HepG2 (cell line): ENCODE results near the gene NKX6-2. TPM values are rescaled to one million over a fixed set of nuclear protein-coding genes. Genes with fewer than 3 reads are reported as not detected.

ENCODE experiments used
- ATAC-seq: fragments of 200-7000 bp; cut with Tn5 transposase; 3 replicates; pipeline ENCODE4 v1.9.1; 2020; ENCODE audit warnings: mild to moderate bottlenecking, moderate library complexity
- BruUV-seq: library from RNA; stranded (reverse); fragments of 400-500 nt; replicated peaks from 2 replicates; lab custom pipeline; 2021; lab: Mats Ljungman, UMichigan
- CTCF ChIA-PET: fragments of 300-600 bp; formaldehyde crosslinking; extraction: SDS; loops from one replicate; lab custom pipeline; 2021; ENCODE audit warnings: low total read pairs, inconsistent platforms, low intra/inter-chr PET ratio; lab: Yijun Ruan, JAX
- POLR2A ChIA-PET: fragments of 350-600 bp; sonication (Branson Sonifier 250); formaldehyde crosslinking; loops from one replicate; lab custom pipeline; 2020; ENCODE audit warnings: antibody characterized with exemption, inconsistent platforms; lab: Yijun Ruan, JAX
- DNase-seq: peaks from one replicate; pipeline ENCODE4 v3.0.0-alpha.2; 2015; ENCODE audit warnings: low spot score
- FAIRE-seq: peaks from 3 replicates; lab custom pipeline; 2011; peaks lifted over from hg19 to GRCh38; lab: Jason Lieb, UNC
- H2AFZ ChIP-seq: one replicate; pipeline ENCODE4 v1.6.1; 2011; ENCODE audit warnings: low read length, inconsistent platforms
- H3K27ac ChIP-seq: fragments of 300-600 bp; 3 replicates; pipeline ENCODE4 v1.8.0; 2011; ENCODE audit warnings: mixed run types, mild to moderate bottlenecking, mixed read lengths, low read length, inconsistent platforms; ENCODE audit not compliant: insufficient read depth; ENCODE audit errors: extremely low read length
- H3K27me3 ChIP-seq, 2 experiments: fragments of 200-600 bp in 1 of 2; 2 replicates in 1 of 2; 3 replicates in 1 of 2; pipeline versions ENCODE4 v1.6.0 to v1.8.0; 2011; ENCODE audit warnings: low read length in 2 of 2, mild to moderate bottlenecking in 2 of 2, moderate library complexity in 2 of 2, inconsistent platforms in 1 of 2; ENCODE audit not compliant: insufficient read depth in 2 of 2, control insufficient read depth in 1 of 2
- H3K36me3 ChIP-seq, 2 experiments: fragments of 200-600 bp in 1 of 2; replicated peaks in 1 of 2; 2 replicates in 1 of 2; 3 replicates in 1 of 2; pipeline versions ENCODE4 v1.5.1 to v1.8.0; 2011; ENCODE audit warnings: low read length in 2 of 2, inconsistent platforms in 1 of 2; ENCODE audit not compliant: insufficient read depth in 2 of 2, control insufficient read depth in 1 of 2
- H3K4me1 ChIP-seq: 2 replicates; pipeline ENCODE4 v1.5.1; 2012; ENCODE audit warnings: low read length, inconsistent platforms; ENCODE audit not compliant: insufficient read depth
- H3K4me2 ChIP-seq: 2 replicates; pipeline ENCODE4 v1.6.0; 2011; ENCODE audit warnings: low read depth, low read length, inconsistent platforms
- H3K4me3 ChIP-seq, 3 experiments: fragments of 200-600 bp in 1 of 3; sonication (generic), shearing (Covaris generic) in 1 of 3; replicated peaks in 1 of 3; 2 replicates each; pipeline ENCODE4 v1.5.1; 2011 to 2016; ENCODE audit warnings: low read length in 3 of 3, inconsistent platforms in 2 of 3, low read depth in 2 of 3, mild to moderate bottlenecking in 2 of 3, control low read depth in 1 of 3, mixed read lengths in 1 of 3; ENCODE audit not compliant: insufficient read depth in 1 of 3
- H3K79me2 ChIP-seq: one replicate; pipeline ENCODE4 v1.6.1; 2011; ENCODE audit warnings: low read length, inconsistent platforms; ENCODE audit not compliant: insufficient read depth
- H3K9ac ChIP-seq: 2 replicates; pipeline ENCODE4 v1.6.0; 2011; ENCODE audit warnings: mild to moderate bottlenecking, low read depth, low read length, inconsistent platforms; ENCODE audit not compliant: insufficient read depth
- H3K9me3 ChIP-seq: 2 replicates; pipeline ENCODE4 v1.5.1; 2012; ENCODE audit warnings: mild to moderate bottlenecking, low read length
- H4K20me1 ChIP-seq: 2 replicates; pipeline ENCODE4 v1.6.0; 2011; ENCODE audit warnings: inconsistent platforms, mild to moderate bottlenecking, low read length, moderate library complexity; ENCODE audit not compliant: insufficient read depth
- ATF6 ChIP-seq: sonication (generic); formaldehyde crosslinking; conservative IDR thresholded peaks from 2 replicates; pipeline ENCODE4 v1.4.0; 2020; ENCODE audit warnings: missing genetic modification reagents
- BATF2 ChIP-seq: sonication (generic); formaldehyde crosslinking; IDR thresholded peaks from 2 replicates; pipeline ENCODE4 v1.8.0; 2022; ENCODE audit warnings: mild to moderate bottlenecking, missing genetic modification reagents, moderate library complexity
- FOXM1 ChIP-seq: sonication (generic); formaldehyde crosslinking; IDR thresholded peaks from 2 replicates; pipeline ENCODE4 v1.5.0; 2020; ENCODE audit warnings: missing genetic modification reagents
- HOXA3 ChIP-seq: sonication (generic); formaldehyde crosslinking; IDR thresholded peaks from 2 replicates; pipeline ENCODE4 v1.5.0; 2020; ENCODE audit warnings: missing genetic modification reagents
- NR3C1 ChIP-seq: sonication (generic); formaldehyde crosslinking; IDR thresholded peaks from 2 replicates; pipeline ENCODE4 v1.4.0; 2020; ENCODE audit warnings: missing genetic modification reagents
- SPEN ChIP-seq: sonication (generic); formaldehyde crosslinking; IDR thresholded peaks from 2 replicates; pipeline ENCODE4 v1.5.1; 2020; ENCODE audit warnings: low read depth, mild to moderate bottlenecking, missing genetic modification reagents
- ZBTB49 ChIP-seq: sonication (generic); formaldehyde crosslinking; IDR thresholded peaks from 2 replicates; pipeline ENCODE4 v1.4.0; 2020; ENCODE audit warnings: missing genetic modification reagents, borderline replicate concordance
- ZNF260 ChIP-seq: sonication (generic); formaldehyde crosslinking; IDR thresholded peaks from 2 replicates; pipeline ENCODE4 v1.4.0; 2020; ENCODE audit warnings: missing genetic modification reagents, low read depth, mild to moderate bottlenecking, borderline replicate concordance
- ZNF280B ChIP-seq: sonication (generic); formaldehyde crosslinking; IDR thresholded peaks from 2 replicates; pipeline ENCODE4 v1.5.0; 2020; ENCODE audit warnings: missing genetic modification reagents, mild to moderate bottlenecking, borderline replicate concordance
- ZNF431 ChIP-seq: sonication (generic); formaldehyde crosslinking; IDR thresholded peaks from 2 replicates; pipeline ENCODE4 v1.9.0; 2022; ENCODE audit warnings: missing genetic modification reagents, low read depth, mild to moderate bottlenecking, borderline replicate concordance
- ZNF549 ChIP-seq: sonication (generic); formaldehyde crosslinking; IDR thresholded peaks from 2 replicates; pipeline ENCODE4 v1.5.0; 2020; ENCODE audit warnings: missing genetic modification reagents
- ZNF552 ChIP-seq: sonication (generic); formaldehyde crosslinking; IDR thresholded peaks from 2 replicates; pipeline ENCODE4 v1.9.0; 2022; ENCODE audit warnings: missing genetic modification reagents, mild to moderate bottlenecking, borderline replicate concordance
- WGBS: methylation state at CpG from one replicate; pipeline ENCODE4 v1.1.6; 2017; ENCODE audit warnings: low lambda C conversion rate; 5-methylcytosine and 5-hydroxymethylcytosine counted together
- in situ Hi-C: cut with HindIII; loops from 2 replicates; pipeline ENCODE4 v1.10.0; 2017; ENCODE audit warnings: low pct_unique_long_range_greater_than_20kb; ENCODE audit not compliant: extremely low pct_ligation_motif_present
- intact Hi-C: fragments of 100-400 bp; cut with micrococcal nuclease; formaldehyde crosslinking; loops from one replicate; pipeline ENCODE4 v1.10.0; 2022; ENCODE audit not compliant: unreplicated experiment
- polyA plus RNA-seq, 8 experiments: library from polyadenylated mRNA; depleted of rRNA in 3 of 8; stranded (reverse) in 7 of 8; unstranded in 1 of 8; fragments of >200 nt; fragmentation: Illumina TruSeq in 4 of 8; extraction: Trizol in 4 of 8; gene quantifications; 2 replicates each; pipeline versions ENCODE4 v1.2.1 to v1.2.3, GENCODE V29; 2011 to 2016; ENCODE audit warnings: low read depth in 4 of 8, missing spikeins in 1 of 8, mixed read lengths in 1 of 8; ENCODE audit not compliant: insufficient read depth in 1 of 8
- total RNA-seq, 5 experiments: library from RNA; depleted of rRNA; stranded (reverse); fragments of >200 nt; fragmentation: Illumina TruSeq; extraction: Trizol; gene quantifications; 2 replicates each; pipeline ENCODE4 v1.2.3, GENCODE V29; 2016; ENCODE audit warnings: low read depth in 1 of 5

Gene NKX6-2
- total and polyA plus RNA-seq, 2 of the 13 experiments (the other 11 are each of a cell fraction or from before 2014, with no cell fraction given): not detected

GRCh38 chr10:132748135-132748534 is 37.8 kb downstream of the NKX6-2 start:
- no peak for TF ChIP-seq NR3C1 (CRISPR knock-in tag)
- no peak for TF ChIP-seq BATF2 (CRISPR knock-in tag)
- TF ChIP-seq ZNF552: no peak
- no peak for TF ChIP-seq ZNF280B (CRISPR knock-in tag)
- TF ChIP-seq ZNF260 (CRISPR knock-in tag): no peak
- no peak for TF ChIP-seq ZBTB49 (CRISPR knock-in tag)
- TF ChIP-seq FOXM1: no peak
- TF ChIP-seq ATF6: no peak
- TF ChIP-seq ZNF431 (CRISPR knock-in tag): no peak
- TF ChIP-seq ZNF549 (CRISPR knock-in tag): no peak
- TF ChIP-seq HOXA3 (CRISPR knock-in tag): no peak
- no peak for TF ChIP-seq SPEN (CRISPR knock-in tag)
- WGBS: 93% methylated on average over 15 of the region's 15 CpGs
- ATAC-seq: no peak
- Histone ChIP-seq H3K9me3 (no peaks in the 10 kb centered on the region), H3K4me3 (no peak overlapping the region), H3K4me2 (no peak overlapping the region), H3K36me3 (peaks cover 0 to 2% of the 10 kb centered on the region in 2 experiments; a peak in 2 of 5 replicates), H3K27ac (no peak overlapping the region), H3K27me3 (no peaks in the 10 kb centered on the region), H3K9ac (no peak overlapping the region), H2AFZ (no peak overlapping the region), H3K79me2 (no peaks in the 10 kb centered on the region), H3K4me1 (no peaks in the 10 kb centered on the region), H4K20me1 (no peaks in the 10 kb centered on the region)
- no TSS peak for BruUV-seq
- intact Hi-C loops (no loop called here), in situ Hi-C loops (no loop called here)
- FAIRE-seq: no peak
- no peak for DNase-seq
- ChIA-PET POLR2A (no interaction called here), CTCF (no interaction called here)
